Tibial nerve (tissue), 4 donors: ENCODE results near the gene MAP1LC3B2. TPM values are rescaled to one million over a fixed set of nuclear protein-coding genes. Genes with fewer than 3 reads are reported as not detected.

Experiments used
- total RNA-seq, 4 donors: library from RNA; depleted of rRNA; stranded (reverse); fragments of >200 nt; gene quantifications; one replicate each; pipeline ENCODE4 v1.1.0, GENCODE V29; 2016

Gene MAP1LC3B2
- total RNA-seq, 4 donors from 2014 or later: 0.98 to 1.7 TPM; not detected in 2

Other genes with a start within 250 kb of the MAP1LC3B2 start
- gene SPRING1, start 178.7 kb downstream of the MAP1LC3B2 start, total RNA-seq: 10 to 100 TPM; 13.9 to 18.6 (median 14.9) TPM
- gene RNFT2, start 178.9 kb downstream of the MAP1LC3B2 start, total RNA-seq: 1 to 10 TPM in 3 of 4 donors, under 1 TPM in 1; 0.59 to 5.9 (median 2.5) TPM